HuH-7.5 (cell line): ENCODE data around the gene TMEM203.

ENCODE experiments used
- DNase-seq: peaks from one replicate; pipeline ENCODE4 v3.0.0; 2011; ENCODE audit warnings: low spot score

The TMEM203 gene

DNA sequence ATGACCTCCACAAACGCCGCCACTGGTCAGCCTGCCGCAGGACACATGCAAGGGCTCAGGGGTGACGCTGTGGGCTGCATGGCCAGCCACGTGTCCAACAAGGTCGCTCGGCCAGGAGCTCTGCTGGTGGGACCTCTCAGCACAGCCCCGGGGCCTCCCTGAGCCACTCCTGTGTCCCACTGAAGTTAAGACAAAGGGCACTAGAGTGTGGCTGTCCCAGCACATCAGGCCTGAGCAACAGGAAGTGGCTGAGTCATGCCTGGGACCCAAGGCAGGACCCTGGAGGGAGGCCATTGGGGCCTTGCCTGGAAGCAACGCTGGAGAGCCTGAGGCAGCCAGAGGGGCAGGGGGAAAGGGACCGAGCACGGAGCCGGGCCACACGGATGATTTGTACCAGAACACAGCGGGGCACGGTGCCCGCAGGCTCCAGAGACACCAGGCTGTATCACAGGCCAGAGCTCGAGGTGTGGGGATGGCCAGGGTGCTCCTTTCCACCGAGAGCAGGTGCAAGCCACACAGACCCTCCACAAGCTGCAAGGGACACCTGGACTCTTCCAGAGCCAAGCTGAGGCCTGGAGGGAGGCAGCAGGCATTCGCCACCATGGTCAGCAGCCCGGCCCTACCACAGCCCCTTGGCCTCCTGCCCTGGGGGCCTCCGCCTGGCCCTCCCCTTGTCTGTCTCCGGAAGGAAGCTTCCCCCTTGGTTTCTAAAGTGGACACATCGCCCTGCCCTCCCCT lies 27.1 kb downstream of the TMEM203 start:
- no peak for DNase-seq

DNA sequence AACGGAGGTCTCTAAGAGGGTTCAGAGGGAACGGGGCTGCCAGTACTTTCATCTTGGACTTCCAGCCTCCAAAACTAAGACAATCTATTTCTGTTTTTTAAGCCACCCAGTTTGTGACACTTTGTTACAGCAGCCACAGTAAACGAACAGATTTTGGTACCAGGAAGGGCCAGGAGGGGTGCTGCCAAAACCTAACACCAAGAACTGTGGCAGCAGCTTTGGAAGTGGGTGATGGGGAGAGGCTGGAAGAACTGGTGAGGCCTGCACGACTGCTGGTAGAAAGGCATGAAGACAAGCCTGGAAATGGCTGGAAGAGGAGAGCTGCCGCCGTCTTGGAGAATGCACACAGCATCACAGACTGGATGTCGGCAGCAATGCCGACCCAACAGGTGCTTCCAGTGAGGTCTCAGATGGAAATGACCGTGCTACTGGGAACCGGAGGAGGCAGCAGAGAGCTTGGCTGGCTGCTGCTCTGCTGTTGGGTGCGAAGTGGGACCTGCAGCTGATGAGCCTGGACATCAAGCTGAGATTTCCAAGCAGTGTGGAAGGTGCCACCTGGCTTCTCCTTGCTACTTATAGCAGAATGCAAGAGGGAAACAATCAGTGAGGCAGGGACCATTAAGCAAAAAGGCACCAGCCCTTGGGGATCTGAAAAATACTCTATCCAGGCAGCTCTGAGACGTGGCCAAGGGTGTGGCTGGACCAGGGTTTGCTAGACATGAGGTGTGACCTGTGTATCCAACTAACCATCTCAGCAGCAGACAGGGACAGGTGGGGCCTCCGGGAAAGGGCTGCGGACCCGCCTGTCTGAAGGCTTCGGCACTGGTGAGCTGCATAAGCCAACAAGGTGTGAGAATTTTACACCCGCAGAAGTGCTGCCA lies 28.9 kb downstream of the TMEM203 start:
- DNase-seq, result peak; percentile 87

- no peak for DNase-seq
Measured at GRCh38 chr9:137175345-137175961, 30.0 kb downstream of the TMEM203 start.

GRCh38 chr9:137174722-137175293 lies 30.6 kb downstream of the TMEM203 start:
- no peak for DNase-seq

- no peak for DNase-seq
Measured at GRCh38 chr9:137173796-137174664, 31.4 kb downstream of the TMEM203 start.

DNA sequence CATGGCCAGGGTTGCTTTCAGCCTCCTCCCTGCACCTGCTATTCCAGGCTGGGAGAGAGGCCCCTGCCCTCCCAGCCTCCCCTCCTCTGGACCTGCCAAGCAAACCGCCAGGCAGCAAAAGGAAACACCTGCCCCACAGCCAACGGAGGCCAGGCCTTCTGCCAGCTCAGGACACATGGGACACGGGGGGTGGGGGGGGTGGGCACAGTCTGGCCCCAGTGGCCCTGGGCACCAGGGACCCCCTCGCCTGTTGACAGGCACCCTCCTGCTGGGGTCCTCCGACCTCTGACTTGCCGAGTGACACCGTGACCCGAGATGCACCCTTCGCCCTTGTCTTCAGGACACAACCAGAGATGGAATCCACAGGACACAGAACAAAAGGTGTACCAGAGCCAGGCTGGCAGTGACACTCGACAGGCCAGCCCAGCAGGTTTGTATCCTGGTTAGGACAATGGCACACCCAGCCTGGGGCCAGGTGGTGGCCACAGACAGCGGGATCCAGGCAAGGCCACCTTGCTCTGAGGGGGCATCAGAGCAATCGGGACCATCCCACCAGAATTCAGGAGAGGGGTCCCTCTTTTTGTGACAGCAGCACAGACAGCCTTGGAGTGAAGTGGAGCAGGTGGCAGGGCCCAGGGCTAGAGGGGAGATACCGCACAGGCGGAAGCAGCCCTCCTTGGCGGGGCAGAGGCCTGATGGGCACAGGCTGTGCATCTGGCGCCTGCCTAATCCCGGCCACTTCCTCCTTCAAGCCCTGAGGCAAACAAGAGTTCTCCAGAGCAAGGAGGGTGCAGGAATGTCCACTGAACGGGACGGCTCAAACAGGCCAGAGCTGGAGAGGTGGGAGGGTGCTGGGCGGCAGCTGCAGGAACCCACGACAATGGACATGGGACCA lies 32.3 kb downstream of the TMEM203 start:
- no peak for DNase-seq

- DNase-seq, result no peak
Measured at GRCh38 chr9:137171149-137171900, 34.1 kb downstream of the TMEM203 start.

DNA sequence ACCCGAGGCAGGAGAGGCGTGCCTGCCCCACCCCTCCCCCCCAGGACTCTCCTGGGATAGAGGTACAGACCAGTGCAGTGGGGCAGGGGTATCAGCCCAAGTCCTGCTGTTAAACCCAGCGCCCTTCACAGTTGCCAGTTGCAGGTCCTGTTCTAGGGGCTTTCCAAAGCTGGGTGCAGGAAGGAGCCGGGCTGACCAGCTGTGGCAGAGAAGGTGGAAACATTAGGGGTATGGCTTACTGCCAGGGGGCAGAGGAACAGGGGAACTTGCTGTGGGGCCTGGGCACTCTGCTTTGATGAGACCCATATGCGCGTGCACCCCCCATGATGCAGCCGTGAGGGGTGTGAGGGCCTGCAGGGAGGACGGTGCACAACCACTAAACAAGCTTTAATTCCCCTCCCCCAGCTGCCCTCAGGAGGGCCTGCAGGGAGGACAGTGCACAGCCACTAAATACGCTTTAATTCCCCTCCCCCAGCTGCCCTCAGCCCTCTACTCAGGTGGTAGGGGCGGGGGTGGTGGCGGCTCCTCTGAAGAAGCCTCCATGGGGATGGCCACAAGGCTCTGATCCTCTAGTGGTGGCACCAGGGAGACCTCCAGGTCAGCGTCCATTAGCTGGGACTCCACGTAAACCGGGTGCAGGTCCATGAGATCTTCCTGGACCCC lies 34.8 kb downstream of the TMEM203 start:
- DNase-seq, result no peak

DNA sequence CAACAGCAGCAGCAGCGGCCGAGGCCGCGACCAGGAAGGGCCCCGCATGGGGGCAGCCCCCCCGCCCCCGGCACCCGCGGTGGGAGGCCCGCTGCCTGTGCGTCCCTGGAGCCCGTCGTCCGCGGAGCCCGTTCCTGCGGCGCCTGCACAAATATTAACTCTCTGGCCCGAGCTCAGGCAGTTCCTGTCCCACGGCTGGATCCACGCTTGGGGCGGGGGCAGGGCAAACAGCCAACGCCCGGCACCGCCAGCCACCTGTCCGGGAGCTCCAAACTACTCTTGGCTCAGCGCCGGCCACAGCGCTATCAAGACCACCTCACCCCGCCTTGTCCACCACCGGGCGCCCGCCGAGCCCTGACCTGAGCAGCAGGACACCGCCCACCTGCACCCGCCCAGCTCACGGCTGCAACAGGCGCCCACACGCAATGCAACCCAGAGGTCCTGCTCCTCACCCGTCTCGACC lies 35.5 kb downstream of the TMEM203 start, which contains the start of gene LRRC26:
Gene LRRC26 (minus strand): TSS at position 156 of the 463 bp plus-strand sequence. CDS start 108 bp downstream, at position 48.
- DNase-seq, result no peak

GRCh38 chr9:137168904-137169856 lies 36.3 kb downstream of the TMEM203 start:
- peak; percentile 89 for DNase-seq

GRCh38 chr9:137168573-137168903 lies 36.9 kb downstream of the TMEM203 start:
- no peak for DNase-seq

- peak; percentile 85 for DNase-seq
Measured at GRCh38 chr9:137167747-137168572, 37.5 kb downstream of the TMEM203 start.

DNA sequence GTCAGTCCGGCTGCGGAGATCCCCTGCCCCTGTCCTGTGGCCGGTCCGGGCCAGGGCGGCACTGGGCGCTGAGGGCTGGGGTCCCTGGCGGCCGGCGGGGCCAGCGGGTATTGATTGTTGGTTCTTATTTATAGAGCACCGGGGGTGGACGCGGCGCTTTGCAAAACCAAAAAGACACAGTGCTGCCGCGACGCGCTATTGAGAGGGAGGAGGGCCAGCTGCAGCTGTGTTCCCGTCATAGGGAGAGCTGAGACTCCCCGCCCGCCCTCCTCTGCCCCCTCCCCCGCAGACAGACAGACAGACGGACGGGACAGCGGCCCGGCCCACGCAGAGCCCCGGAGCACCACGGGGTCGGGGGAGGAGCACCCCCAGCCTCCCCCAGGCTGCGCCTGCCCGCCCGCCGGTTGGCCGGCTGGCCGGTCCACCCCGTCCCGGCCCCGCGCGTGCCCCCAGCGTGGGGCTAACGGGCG lies 38.1 kb downstream of the TMEM203 start:
- no peak for DNase-seq

DNA sequence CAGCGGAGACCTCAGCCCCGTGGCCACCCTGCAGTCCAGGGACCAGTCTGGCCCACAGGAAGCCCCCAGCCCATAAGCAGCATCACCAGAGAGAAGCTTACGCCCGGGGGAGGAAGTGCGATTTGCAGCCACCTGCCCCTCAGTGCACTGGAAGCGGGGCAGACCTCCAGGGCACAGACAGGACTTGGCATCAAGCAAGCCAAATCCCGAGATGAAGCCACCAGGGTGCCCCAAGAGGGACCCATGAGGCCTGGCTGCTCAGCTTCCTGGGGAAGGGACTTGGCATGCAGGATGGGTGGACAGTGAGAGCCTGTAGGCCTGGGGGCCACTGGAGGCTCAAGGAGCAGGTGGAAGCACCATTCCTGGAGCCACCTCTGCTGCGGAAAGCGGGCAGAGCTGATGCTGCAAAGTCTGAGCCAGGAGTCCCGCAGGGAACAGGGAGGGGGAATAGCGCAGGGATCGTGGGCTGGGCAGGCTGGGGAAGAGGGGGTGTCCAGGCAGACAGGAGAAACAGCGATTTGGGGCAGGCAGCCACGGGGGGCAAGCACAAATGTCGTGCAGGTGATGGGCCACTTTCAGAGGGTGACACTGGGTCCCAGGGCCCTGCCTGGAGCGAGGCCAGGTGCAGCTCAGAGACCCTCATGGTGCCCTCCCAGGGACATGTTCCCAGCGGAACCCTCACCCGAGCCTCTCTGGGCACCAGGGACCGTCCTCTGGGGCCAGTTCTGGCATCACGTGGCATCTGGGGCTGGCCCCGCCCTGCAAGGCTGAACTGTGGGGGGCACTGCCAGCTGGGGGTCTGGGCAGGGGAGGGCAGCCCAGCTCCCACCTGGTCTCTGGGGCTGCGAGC lies 38.8 kb downstream of the TMEM203 start:
- no peak for DNase-seq

DNA sequence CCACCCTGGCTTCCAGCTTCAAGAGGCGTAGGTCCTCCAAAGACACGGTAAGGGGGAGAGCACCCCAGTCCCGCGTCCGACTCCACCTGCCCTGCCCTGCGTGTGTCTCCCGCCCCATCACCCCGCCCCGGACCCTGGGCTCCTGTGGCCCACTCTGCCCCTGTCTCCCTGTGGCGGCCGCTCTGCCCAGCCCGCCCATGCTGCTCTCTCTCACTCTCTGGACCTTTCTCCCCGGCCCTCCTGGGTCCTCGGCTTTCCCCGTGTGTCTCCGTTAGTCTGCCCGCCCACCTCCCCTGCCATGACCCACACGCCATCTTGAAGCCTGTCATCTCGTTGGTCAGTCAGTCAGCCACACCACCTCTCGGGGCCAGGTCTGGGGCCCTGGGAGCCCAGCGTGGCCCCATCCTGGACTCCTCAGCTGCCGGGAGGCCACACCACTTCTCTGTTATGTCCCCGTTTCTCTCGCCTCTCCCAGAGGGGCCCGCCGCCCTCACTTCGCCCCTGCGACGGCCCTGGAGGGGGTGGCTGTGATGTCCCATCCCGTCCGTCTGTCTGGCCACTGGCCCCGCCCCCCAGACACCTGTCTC lies 40.1 kb downstream of the TMEM203 start:
- no peak for DNase-seq
